ENCODE data around the gene PCDHA3.

DNA sequence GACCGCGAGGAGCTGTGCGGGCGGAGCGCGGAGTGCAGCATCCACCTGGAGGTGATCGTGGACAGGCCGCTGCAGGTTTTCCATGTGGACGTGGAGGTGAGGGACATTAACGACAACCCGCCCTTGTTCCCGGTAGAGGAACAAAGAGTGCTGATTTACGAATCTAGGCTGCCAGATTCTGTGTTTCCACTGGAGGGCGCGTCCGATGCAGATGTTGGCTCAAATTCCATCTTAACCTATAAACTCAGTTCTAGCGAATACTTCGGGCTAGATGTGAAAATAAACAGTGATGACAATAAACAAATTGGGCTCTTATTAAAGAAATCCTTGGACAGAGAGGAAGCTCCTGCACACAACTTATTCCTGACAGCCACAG is 27.5 kb downstream of the PCDHA3 start:
- no peak for TF ChIP-seq EZH2 (IDR thresholded peaks at IDR 0.05; ENCODE audit: insufficient read depth, poor library complexity, severe bottlenecking)
- no peak for TF ChIP-seq EZH2phosphoT487 (IDR thresholded peaks at IDR 0.05; ENCODE audit: insufficient read depth, low read depth)
